Measurements from ENCODE around the gene BLTP1. TPM values are rescaled to one million over a fixed set of nuclear protein-coding genes. Genes with fewer than 3 reads are reported as not detected.

BLTP1 gene
- total RNA-seq, 1 donor from 2014 or later: 79.0 TPM

GRCh38 chr4:122163767-122164166 lies 11.6 kb downstream of the BLTP1 start:
- no peaks in the 10 kb centered on the region for H3K9me3 ChIP-seq (ENCODE audit: low read depth)
- no peaks in the 10 kb centered on the region for H3F3A ChIP-seq (ENCODE audit: low read depth)
- Mint-ChIP-seq H3K4me1 (no peaks in the 10 kb centered on the region), H3K4me3 (no peak overlapping the region), H3K27ac (no peak overlapping the region), H3K27me3 (ENCODE audit: insufficient read depth, low read depth) (no peaks in the 10 kb centered on the region), H3K36me3 (peaks cover 7% of the 10 kb centered on the region), H3K9me3 (no peaks in the 10 kb centered on the region)
- H3K79me2 ChIP-seq (ENCODE audit: low read depth): peaks cover 74% of the 10 kb centered on the region
- H2AFZ ChIP-seq (replicated peaks): no peak overlapping the region
- peaks cover 4% of the 10 kb centered on the region for H3K4me1 ChIP-seq
- DNase-seq (ENCODE audit: low spot score): no peak
- H4K20me1 ChIP-seq (ENCODE audit: low read depth): peaks cover 15% of the 10 kb centered on the region
- no peaks in the 10 kb centered on the region for H3K27me3 ChIP-seq
- TF ChIP-seq EZH2 (IDR thresholded peaks at IDR 0.05): no peak
- no peak for TF ChIP-seq EZH2phosphoT487 (IDR thresholded peaks at IDR 0.05)
- H3K27ac ChIP-seq: no peak overlapping the region
- no peak overlapping the region for H3K4me2 ChIP-seq
- H3K36me3 ChIP-seq: no peaks in the 10 kb centered on the region
- H3K9ac ChIP-seq: no peak overlapping the region
- no peak overlapping the region for H3K4me3 ChIP-seq

GRCh38 chr4:122167369-122167768 lies 15.2 kb downstream of the BLTP1 start:
- Mint-ChIP-seq H3K27me3 (ENCODE audit: insufficient read depth, low read depth) (no peaks in the 10 kb centered on the region), H3K4me3 (no peak overlapping the region), H3K4me1 (no peaks in the 10 kb centered on the region), H3K9me3 (no peaks in the 10 kb centered on the region), H3K36me3 (no peaks in the 10 kb centered on the region), H3K27ac (no peak overlapping the region)
- Histone ChIP-seq H3K4me1 (no peaks in the 10 kb centered on the region), H3K4me2 (no peak overlapping the region), H3K9me3 (ENCODE audit: low read depth) (no peaks in the 10 kb centered on the region), H3K36me3 (no peaks in the 10 kb centered on the region), H3K4me3 (no peak overlapping the region), H3F3A (ENCODE audit: low read depth) (no peaks in the 10 kb centered on the region), H3K9ac (no peak overlapping the region), H3K27ac (no peak overlapping the region), H4K20me1 (ENCODE audit: low read depth) (peaks cover 6% of the 10 kb centered on the region), H3K79me2 (ENCODE audit: low read depth) (peaks cover 59% of the 10 kb centered on the region), H2AFZ (replicated peaks) (no peak overlapping the region), H3K27me3 (no peaks in the 10 kb centered on the region)
- TF ChIP-seq EZH2 (IDR thresholded peaks at IDR 0.05) (no peak), CTCF (IDR thresholded peaks at IDR 0.05) (no peak), EZH2phosphoT487 (IDR thresholded peaks at IDR 0.05) (no peak)
- peak; percentile 5 for DNase-seq (ENCODE audit: low spot score)

- H3K36me3 Mint-ChIP-seq: peaks cover 2% of the 10 kb centered on the region
These were observed 18.6 kb downstream of the BLTP1 start for GRCh38 chr4:122170775-122171174.

More at GRCh38 chr4:122170775-122171174, 18.6 kb downstream of the BLTP1 start:
- Histone ChIP-seq H3K27me3 (no peaks in the 10 kb centered on the region), H3K4me2 (no peak overlapping the region), H3F3A (ENCODE audit: low read depth) (no peaks in the 10 kb centered on the region), H3K27ac (no peak overlapping the region), H3K79me2 (ENCODE audit: low read depth) (peaks cover 41% of the 10 kb centered on the region), H3K4me1 (no peaks in the 10 kb centered on the region), H3K4me3 (no peak overlapping the region), H3K9me3 (ENCODE audit: low read depth) (no peaks in the 10 kb centered on the region), H3K36me3 (no peaks in the 10 kb centered on the region), H2AFZ (replicated peaks) (no peak overlapping the region), H4K20me1 (ENCODE audit: low read depth) (peaks cover 6% of the 10 kb centered on the region), H3K9ac (no peak overlapping the region)
- Mint-ChIP-seq H3K27ac (no peak overlapping the region), H3K27me3 (ENCODE audit: insufficient read depth, low read depth) (no peaks in the 10 kb centered on the region), H3K4me1 (no peaks in the 10 kb centered on the region), H3K9me3 (no peaks in the 10 kb centered on the region), H3K4me3 (no peak overlapping the region)
- TF ChIP-seq EZH2phosphoT487 (IDR thresholded peaks at IDR 0.05) (no peak), CTCF (IDR thresholded peaks at IDR 0.05) (no peak), EZH2 (IDR thresholded peaks at IDR 0.05) (no peak)
- no peak for DNase-seq (ENCODE audit: low spot score)

Data from neural progenitor cell (in vitro differentiated cells).